Ectodermal cell (in vitro differentiated cells): ENCODE data around the gene NR2F1-AS1.

Experiments
- H3K27ac ChIP-seq: 2 replicates; pipeline ENCODE4 v1.7.0; 2013; ENCODE audit warnings: mild to moderate bottlenecking, low read depth, low read length; ENCODE audit not compliant: insufficient read depth, poor library complexity, severe bottlenecking
- H3K27me3 ChIP-seq: 2 replicates; pipeline ENCODE4 v1.7.0; 2013; ENCODE audit warnings: mild to moderate bottlenecking, low read length; ENCODE audit not compliant: insufficient read depth, control insufficient read depth, poor library complexity, severe bottlenecking
- H3K36me3 ChIP-seq: one replicate; pipeline ENCODE4 v1.7.0; 2013; ENCODE audit warnings: low read length; ENCODE audit not compliant: control insufficient read depth, insufficient read depth
- H3K4me1 ChIP-seq: one replicate; pipeline ENCODE4 v1.7.0; 2013; ENCODE audit warnings: low read length; ENCODE audit not compliant: control insufficient read depth, insufficient read depth
- H3K4me3 ChIP-seq: 2 replicates; pipeline ENCODE4 v1.7.0; 2013; ENCODE audit warnings: low read depth, low read length, control low read depth; ENCODE audit not compliant: insufficient read depth
- H3K9me3 ChIP-seq: 2 replicates; pipeline ENCODE4 v1.7.0; 2013; ENCODE audit warnings: mild to moderate bottlenecking, low read length, moderate library complexity; ENCODE audit not compliant: control insufficient read depth
- WGBS, 2 experiments: methylation state at CpG; one replicate each; pipeline ENCODE4 v1.1.7; 2013; ENCODE audit warnings: missing lambda C conversion rate in 2 of 2; 5-methylcytosine and 5-hydroxymethylcytosine counted together

Gene NR2F1-AS1

GRCh38 chr5:93575461-93576414 lies 5.3 kb downstream of the NR2F1-AS1 start:
- Histone ChIP-seq H3K4me1 (peaks cover 57% of the 10 kb centered on the region), H3K9me3 (no peaks in the 10 kb centered on the region), H3K36me3 (no peaks in the 10 kb centered on the region), H3K27ac (no peak overlapping the region), H3K4me3 (no peak overlapping the region), H3K27me3 (peaks cover 100% of the 10 kb centered on the region)
- 19 to 33% methylated on average over 3 to 6 of the region's 6 CpGs for WGBS, 2 experiments

- H3K27ac ChIP-seq: peak overlapping the region; percentile 3
- H3K36me3 ChIP-seq: no peaks in the 10 kb centered on the region
- WGBS, 2 experiments: 5 to 6% methylated on average over 9 to 11 of the region's 12 CpGs
- peaks cover 57% of the 10 kb centered on the region for H3K4me1 ChIP-seq
- no peak overlapping the region for H3K4me3 ChIP-seq
- peaks cover 100% of the 10 kb centered on the region for H3K27me3 ChIP-seq
- no peaks in the 10 kb centered on the region for H3K9me3 ChIP-seq
Observed at GRCh38 chr5:93574491-93575305, 6.3 kb downstream of the NR2F1-AS1 start.

DNA sequence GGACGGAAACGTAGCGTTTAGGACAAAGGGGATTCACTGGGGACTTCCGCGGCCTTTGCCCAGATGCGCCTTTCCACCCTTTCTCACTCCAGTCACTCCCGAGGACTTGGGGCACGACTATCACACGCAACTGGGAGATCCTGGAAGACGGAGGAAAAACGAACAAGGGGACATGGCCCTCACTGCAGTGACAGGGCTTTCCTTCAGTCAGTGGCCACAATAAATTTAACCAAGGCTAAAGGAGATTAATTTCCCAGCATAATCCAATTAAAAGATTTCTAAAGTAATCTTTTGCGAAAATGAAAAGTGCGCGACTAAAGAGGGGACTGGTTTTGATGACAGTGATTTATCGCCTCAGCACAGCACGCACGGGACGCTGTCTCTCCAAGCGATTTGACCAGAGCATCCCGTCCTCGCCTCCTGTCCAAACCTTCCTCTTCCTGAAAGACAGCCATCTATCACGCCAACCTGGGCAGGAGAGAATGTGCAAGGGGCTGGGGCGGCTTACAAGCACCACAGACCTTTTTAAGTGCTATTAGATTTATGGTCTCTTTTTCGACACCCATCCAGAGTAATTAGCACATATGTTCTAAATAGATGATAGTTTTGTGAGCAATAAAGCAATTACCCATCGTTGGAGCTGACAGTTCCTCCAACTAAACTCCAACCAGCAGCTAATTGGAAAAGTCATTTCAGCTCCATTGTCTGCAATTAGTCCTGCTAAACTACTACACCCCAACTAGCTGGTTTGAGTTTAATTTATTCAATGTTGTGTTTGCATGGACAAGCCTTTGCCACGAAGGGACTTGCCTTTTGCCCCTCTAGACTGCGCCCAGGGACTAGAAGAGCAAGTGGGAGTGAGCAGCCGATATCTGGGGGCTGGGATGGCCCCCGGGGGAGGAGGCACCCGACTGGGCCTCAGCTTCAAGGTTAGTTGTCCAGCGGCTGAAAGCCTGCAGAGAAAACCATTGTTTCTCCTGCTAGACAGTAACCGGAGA lies 7.4 kb downstream of the NR2F1-AS1 start:
- Histone ChIP-seq H3K4me1 (peaks cover 62% of the 10 kb centered on the region), H3K9me3 (no peaks in the 10 kb centered on the region), H3K27ac (peak overlapping the region; percentile 31), H3K36me3 (no peaks in the 10 kb centered on the region), H3K27me3 (peaks cover 100% of the 10 kb centered on the region), H3K4me3 (peak overlapping the region; percentile 32)
- 3% methylated on average over 31 to 32 of the region's 32 CpGs for WGBS, 2 experiments

DNA sequence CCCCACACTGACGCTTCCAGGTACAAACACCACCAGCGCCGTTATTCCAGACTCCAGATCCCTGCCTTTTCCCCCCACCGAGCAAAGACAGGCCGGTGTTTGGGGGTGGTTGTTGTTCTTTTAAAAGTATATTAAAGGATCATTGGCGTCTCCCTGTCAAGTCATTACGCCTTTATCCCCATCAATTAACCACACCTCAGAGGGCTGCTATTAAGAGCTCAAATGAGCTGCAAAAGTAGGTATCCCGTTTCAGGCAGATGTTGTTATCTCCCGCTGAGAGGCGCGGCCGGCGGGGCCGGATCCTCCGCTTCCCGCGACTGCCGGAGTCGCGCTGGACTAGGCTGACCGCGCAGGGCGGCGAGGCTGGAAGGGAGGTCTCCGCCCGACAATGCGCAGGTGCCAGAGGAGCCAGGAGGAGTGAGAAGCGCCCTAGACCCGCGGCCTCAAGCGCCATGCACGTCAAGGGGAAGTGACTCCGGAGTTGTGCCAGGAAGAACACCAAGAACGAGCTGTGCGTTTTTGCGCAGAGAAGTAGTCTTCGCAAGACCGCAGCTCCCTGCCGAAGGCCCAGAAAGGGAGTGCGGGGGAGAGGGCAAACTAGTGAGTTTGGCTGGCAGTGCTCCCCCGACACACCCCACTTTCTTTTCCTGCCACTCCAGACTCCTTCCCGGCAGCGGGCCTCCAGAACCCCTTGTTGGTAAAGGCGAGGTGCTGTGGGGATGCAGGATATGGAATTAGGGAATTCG lies 8.2 kb downstream of the NR2F1-AS1 start:
- Histone ChIP-seq H3K27me3 (peaks cover 100% of the 10 kb centered on the region), H3K4me1 (peaks cover 60% of the 10 kb centered on the region), H3K36me3 (no peaks in the 10 kb centered on the region), H3K4me3 (peak overlapping the region; percentile 32), H3K9me3 (no peaks in the 10 kb centered on the region), H3K27ac (no peak overlapping the region)
- 0 to 1% methylated on average over 40 to 43 of the region's 45 CpGs for WGBS, 2 experiments

DNA sequence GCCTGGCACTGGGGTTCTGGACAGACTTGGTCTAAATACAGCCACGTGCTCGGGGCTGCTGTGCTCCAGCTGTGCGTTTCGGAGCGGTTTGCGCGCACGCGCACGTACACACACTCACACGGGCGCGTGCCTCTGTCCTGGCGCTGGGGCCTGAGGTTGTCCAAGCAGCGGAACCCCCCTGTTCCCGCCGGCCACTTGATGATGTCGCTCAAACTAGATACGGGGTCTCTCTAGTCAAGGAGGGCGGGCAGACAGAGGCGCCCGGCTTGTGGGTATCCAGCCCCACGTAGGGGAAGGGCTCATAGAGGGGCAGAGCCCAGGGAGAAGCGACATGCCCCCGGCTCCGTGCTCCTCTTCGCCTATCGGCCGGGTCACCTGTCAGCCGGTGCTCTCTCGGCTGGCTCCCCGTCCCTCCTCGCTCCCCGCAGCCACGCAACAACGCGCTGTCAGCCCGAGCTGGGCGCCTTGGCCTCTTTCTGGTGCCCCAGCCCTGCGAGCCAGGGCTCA lies 8.9 kb downstream of the NR2F1-AS1 start:
- Histone ChIP-seq H3K9me3 (no peaks in the 10 kb centered on the region), H3K27ac (no peak overlapping the region), H3K36me3 (no peaks in the 10 kb centered on the region), H3K4me3 (peak overlapping the region; percentile 32), H3K27me3 (peaks cover 100% of the 10 kb centered on the region), H3K4me1 (peaks cover 55% of the 10 kb centered on the region)
- 1% methylated on average over 40 of the region's 40 CpGs for WGBS, 2 experiments

- Histone ChIP-seq H3K27ac (no peak overlapping the region), H3K4me3 (peak overlapping the region; percentile 32), H3K9me3 (no peaks in the 10 kb centered on the region), H3K27me3 (peaks cover 95% of the 10 kb centered on the region), H3K4me1 (peaks cover 48% of the 10 kb centered on the region), H3K36me3 (no peaks in the 10 kb centered on the region)
- WGBS, 2 experiments: 4% methylated on average over 32 of the region's 32 CpGs
Observed at GRCh38 chr5:93571114-93571949, 9.7 kb downstream of the NR2F1-AS1 start.

- H3K27ac ChIP-seq: no peak overlapping the region
- no peaks in the 10 kb centered on the region for H3K36me3 ChIP-seq
- H3K4me1 ChIP-seq: peaks cover 40% of the 10 kb centered on the region
- 2% methylated on average over 70 of the region's 70 CpGs for WGBS, 2 experiments
- no peaks in the 10 kb centered on the region for H3K9me3 ChIP-seq
- H3K27me3 ChIP-seq: peaks cover 87% of the 10 kb centered on the region
- H3K4me3 ChIP-seq: peak overlapping the region; percentile 24
Observed at GRCh38 chr5:93570294-93571113, 10.5 kb downstream of the NR2F1-AS1 start.
